GM19438 (cell line): ENCODE results near the gene BAD.

Experiments
- ATAC-seq: cut with Tn5 transposase; IDR thresholded peaks from one replicate; pipeline ENCODE4 v1.9.1; 2021; ENCODE audit warnings: low read depth; ENCODE audit not compliant: unreplicated experiment

BAD gene

GRCh38 chr11:64261556-64262080, 22.8 kb downstream of the BAD start:
- no peak for ATAC-seq

GRCh38 chr11:64260147-64260708, 24.2 kb downstream of the BAD start:
- ATAC-seq, result no peak

DNA sequence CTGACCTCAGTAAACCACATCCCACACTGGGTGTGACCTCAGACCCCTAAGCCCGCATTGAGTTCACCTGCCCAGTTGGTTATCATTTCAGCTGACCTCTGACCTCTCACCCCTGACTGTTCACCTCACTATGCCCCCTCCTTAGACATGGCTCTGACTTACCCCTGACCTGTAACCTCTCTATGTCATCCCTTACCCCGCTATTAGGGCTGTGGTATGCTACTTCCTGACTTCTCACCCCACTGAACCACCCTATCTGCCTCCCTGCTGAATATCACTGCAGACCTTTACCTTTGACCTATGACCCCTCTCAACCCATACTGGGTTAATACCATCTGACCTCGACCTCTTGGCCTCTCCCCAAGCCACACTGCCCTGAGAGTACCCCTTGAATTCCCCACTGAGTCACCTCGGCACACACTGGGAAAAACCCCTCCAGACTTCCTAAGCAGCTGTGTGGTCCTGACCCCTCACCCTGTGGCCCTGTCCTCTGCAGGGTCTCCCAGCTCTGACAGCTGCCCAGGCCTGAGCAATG, 24.9 kb downstream of the BAD start:
- ATAC-seq, result no peak

- ATAC-seq, result no peak
Measured at GRCh38 chr11:64258946-64259532, 25.4 kb downstream of the BAD start.

DNA sequence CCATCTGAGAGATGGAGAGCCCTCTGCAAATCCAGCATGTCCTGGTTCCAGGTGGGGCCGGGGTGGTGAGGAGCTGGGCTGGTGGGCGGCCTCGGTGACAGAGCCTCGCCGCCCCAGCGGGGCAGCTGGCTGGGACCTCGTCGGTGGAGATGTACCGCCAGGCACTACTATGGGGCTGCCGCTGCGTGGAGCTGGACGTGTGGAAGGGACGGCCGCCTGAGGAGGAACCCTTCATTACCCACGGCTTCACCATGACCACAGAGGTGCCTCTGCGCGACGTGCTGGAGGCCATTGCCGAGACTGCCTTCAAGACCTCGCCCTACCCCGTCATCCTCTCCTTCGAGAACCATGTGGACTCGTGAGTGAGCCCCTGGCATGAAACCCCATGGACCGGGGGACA, 26.1 kb downstream of the BAD start:
- ATAC-seq, result no peak

DNA sequence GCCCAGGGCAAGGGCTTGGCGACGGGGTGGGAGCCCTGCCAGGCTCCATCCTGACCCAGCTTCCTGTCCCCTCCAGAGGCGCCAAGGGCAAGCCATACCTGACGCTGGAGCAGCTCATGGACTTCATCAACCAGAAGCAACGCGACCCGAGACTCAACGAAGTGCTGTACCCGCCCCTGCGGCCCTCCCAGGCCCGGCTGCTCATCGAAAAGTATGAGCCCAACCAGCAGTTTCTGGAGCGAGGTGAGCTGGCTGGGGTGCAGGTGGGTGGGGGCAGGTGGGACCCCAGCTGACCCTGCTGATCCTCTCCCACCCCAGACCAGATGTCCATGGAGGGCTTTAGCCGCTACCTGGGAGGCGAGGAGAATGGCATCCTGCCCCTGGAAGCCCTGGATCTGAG, 28.2 kb downstream of the BAD start:
- ATAC-seq, result no peak

DNA sequence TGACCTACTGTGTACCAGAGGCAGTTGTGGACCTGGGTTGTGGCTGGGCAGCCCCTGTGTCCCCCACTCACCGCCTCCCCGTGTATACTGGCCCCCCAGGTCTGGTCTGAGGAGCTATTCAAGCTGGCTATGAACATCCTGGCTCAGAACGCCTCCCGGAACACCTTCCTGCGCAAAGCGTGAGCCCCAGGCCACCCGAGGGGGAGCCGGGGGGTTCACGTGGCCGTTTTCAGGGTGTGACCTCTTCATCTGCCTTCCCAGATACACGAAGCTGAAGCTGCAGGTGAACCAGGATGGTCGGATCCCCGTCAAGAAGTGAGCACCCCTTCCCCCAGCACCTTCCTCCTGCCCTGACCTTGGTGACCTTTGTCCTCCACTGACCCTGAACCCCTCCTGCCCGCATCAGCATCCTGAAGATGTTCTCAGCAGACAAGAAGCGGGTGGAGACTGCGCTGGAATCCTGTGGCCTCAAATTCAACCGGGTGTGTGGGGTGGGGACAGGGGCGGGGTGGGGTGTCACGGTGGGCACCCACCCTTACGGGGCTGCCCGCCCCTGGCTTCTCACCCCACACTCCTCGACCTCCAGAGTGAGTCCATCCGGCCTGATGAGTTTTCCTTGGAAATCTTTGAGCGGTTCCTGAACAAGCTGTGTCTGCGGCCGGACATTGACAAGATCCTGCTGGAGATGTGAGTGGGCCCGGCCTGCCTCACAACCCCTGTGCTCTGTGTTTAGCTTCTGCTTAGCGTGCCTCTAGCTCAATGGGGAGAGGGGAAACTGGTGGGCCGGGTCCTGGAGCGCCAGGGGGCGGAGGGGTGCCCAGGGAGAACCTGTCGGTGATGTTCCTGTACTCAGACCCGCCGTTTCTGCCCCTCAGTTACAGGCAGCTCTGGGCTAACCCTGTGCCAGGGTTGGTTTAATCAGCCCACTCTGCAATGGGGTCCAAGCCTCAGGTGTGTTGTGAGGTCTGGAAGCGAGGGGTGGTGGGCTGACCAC, 29.0 kb downstream of the BAD start:
- no peak for ATAC-seq

GRCh38 chr11:64254326-64254725, 30.1 kb downstream of the BAD start:
- ATAC-seq, result no peak

DNA sequence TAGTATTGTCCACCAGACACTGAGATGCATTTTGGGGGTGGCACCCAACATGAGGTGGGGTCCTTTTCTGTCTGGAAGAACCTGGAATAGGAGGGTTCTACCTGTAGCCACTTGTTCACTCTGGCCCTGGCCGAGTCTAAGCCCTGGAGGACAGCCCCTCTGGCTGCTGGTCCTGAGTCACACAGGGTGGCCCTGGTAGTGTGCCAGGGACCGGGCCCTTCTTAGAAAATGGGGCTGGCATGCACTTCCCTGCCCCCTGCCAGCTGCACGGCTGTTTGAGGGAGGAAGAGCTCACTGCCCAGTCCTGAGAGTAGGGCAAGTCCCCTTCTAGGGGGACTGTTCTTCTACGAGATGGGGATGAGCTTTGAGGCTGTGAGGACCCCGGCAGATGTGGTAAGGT, 31.0 kb downstream of the BAD start:
- ATAC-seq, result no peak

DNA sequence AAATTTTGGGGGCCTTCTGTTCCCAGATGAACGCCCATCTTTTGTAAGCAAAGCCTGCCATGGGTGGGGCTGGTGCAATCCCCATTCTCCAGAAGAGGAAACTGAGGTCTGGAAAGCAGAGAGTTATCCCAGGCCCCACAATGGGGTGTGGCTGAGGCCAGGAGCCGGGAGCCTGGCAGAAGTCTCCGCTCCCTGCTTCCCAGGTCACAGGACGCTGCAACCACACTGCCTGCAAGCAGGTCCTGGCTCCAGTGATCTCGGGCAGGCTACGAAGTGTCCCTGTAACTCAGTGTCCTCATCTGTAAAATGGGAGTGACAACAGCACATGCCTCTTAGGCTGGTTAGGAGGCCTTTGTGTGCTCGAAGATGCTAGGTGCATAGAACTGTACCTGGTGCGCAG, 31.4 kb downstream of the BAD start:
- ATAC-seq, result no peak

GRCh38 chr11:64252003-64252872, 32.2 kb downstream of the BAD start:
- ATAC-seq, result no peak

GRCh38 chr11:64251753-64252002, 32.8 kb downstream of the BAD start:
- no peak for ATAC-seq

DNA sequence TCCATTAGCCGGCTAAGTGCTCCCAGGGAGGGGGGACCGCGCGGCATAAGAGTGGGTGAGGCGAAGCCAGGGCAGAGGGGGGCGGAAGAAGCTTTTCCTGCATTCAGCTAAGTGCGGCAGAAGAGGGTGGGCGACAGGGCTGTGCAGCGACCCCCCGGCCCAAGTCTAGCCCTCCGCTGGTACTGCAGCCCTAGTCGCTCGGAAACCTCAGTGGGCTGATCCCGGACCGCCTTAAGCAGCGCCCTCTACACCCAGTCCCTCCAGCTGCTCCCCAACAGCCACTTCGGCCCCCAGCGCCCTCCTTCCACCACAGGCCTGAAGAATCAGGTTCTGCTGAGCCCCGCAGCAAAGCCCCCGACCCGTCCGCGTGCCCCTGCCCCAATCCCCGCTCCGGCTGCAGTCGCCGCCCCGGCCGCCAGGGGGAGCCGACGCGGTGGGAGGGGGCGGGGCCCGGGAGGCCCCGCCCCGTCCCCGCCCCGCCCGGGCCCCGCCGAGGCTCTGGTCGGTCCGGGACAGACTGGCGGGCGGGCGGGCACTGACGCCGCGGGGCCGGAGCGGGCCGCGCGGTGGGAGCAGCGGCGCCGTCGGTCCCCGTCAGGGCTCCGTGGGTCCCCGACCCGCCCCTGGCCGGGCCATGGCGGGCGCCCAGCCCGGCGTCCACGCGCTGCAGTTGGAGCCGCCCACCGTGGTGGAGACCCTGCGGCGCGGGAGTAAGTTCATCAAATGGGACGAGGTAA, 33.3 kb downstream of the BAD start, which contains the start of gene PLCB3:
Gene PLCB3 (plus strand): TSS at position 515 of the 737 bp plus-strand sequence. CDS start 120 bp downstream, at position 635.
- ATAC-seq, result no peak

DNA sequence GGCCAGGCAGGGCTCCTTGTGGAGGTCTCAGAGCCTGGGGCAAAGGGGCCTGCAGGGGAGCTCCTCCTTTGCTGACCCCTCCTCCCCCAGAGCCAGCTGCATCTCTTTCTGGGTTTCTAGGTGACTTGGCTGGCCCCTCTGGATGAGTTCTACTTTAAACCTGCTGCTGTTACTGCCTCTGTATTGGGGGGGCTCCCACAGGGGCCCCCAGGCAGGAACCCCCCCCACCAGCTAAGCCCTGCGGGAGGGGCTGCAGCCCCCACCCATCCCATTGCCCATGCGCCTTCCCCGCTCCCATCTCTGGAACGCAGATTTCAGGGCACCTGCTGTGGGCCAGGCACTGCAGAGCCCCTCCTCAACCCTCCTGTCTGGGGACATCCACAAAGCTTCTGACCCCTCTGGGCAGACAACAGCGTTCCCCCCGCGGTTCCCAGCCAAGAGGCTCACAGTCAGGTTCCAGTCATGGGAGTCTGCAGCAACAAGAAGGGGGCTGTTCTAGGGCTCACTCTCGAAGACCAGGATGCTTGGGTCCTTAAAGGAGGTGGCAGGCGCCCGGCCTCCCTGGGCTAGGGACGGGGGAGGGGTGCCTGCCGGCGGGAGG, 34.0 kb downstream of the BAD start:
- no peak for ATAC-seq

DNA sequence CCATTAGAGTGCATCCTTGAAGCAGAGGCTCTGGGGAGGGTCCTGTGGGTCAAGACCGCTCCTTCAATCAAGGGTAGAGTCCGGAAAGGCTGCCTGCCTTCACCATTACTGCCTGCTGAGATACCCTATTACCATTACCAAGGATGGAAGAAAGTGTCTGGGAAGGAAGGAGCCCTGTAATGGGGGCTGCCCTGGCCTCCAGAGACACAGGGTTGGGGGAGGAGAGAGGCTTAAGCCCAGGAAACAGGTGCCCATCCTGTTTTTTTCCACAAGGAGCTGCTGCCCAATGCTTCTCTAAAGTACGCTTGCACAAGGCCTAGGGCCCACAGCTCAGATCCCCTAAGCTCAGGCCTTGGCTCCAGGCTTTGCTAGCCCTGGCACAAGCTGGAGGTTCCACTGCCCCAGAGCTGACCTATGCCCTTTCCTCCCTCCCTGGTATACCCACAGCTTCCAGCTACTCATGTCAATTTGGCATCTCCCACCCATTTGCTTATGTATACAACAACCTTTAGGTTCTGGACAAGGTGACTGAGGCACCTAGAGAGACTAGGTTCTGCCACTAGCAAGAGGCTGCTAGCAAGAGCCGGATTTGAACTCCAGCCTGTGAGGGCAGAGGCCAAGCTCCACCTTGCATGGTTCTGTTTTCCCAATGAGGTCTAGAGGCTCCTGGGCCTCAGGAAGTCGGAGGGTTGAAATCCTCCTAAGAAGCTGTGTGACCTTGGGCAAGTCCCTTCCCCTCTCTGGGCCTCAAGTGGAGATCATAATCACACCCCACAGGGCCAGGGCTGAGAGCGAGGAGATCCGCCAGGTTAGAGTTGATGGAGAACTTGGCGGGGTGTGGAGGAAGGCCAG, 34.7 kb downstream of the BAD start:
- no peak for ATAC-seq

- no peak for ATAC-seq
Measured at GRCh38 chr11:64249038-64249437, 35.4 kb downstream of the BAD start.

- no peak for ATAC-seq
Measured at GRCh38 chr11:64248578-64248977, 35.9 kb downstream of the BAD start.

DNA sequence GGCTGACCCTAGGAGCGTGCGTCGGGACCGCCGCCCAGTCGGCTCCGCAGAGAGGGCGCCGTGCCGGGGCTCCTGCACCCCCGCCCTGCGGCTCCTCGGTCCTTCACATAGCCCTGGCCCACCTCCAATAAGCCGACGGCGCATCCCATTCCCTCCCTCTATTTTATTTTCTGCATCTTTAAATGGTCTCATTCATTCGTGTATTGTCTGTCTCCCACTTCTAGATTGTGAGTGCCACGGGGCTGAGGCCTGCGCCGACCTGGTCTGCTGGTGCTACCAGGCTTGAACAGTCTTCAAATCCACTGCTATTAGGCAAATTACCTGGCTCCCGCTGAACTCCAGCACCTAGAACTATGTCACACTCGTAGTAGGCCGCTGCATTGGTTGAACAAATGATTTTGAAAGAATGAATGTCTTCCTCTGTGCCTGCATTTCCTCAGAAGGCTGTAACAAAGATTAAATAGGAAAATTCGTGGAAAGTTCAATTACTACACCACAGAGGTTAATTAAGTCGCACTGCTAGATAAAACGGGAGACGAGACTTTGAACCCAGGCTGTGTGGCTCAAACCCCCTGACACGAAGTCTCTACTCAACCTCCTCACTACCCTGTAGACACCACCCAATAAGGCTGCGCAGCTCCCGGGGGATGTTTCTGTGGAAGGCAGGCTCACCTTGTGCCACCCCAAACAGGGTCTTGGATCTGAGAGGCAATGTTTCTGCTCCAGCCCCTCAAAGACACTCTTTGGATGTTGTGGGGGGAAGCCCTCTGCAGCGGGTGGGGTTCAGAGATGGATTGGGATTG, 36.5 kb downstream of the BAD start:
- ATAC-seq, result no peak
